Transverse colon (tissue), 3 donors: Measurements from ENCODE around the gene PID1.

ENCODE experiments used
- CTCF ChIP-seq, 5 experiments: fragments of 200-600 bp in 3 of 5; fragments of 450-650 bp in 2 of 5; sonication (generic) in 3 of 5; IDR thresholded peaks; 1 replicate in 2 of 5; 2 replicates in 3 of 5; pipeline ENCODE4 v1.5.1; 2016 to 2017; ENCODE audit warnings: antibody characterized with exemption in 5 of 5, inconsistent platforms in 3 of 5, mild to moderate bottlenecking in 2 of 5, moderate library complexity in 1 of 5
- POLR2A ChIP-seq: fragments of 450-650 bp; IDR thresholded peaks from one replicate; pipeline ENCODE4 v1.6.1; 2016; ENCODE audit warnings: antibody characterized with exemption, mild to moderate bottlenecking, moderate library complexity

- no peak for TF ChIP-seq POLR2A
- TF ChIP-seq CTCF (IDR thresholded peaks at IDR 0.05), result no peak
These were observed 1.1 kb downstream of the PID1 start for GRCh38 chr2:229269941-229270340.
